ENCODE results near the gene ATR. TPM values are rescaled to one million over a fixed set of nuclear protein-coding genes. Genes with fewer than 3 reads are reported as not detected.

ATR gene
- total RNA-seq, 1 experiment from 2014 or later: 24.7 TPM

- TF ChIP-seq ZFX (IDR thresholded peaks at IDR 0.05): no peak
- no peak for TF ChIP-seq POLR2AphosphoS5 (IDR thresholded peaks at IDR 0.05; ENCODE audit: low read depth, low read length)
- TF ChIP-seq ELF1 (IDR thresholded peaks at IDR 0.05; ENCODE audit: borderline replicate concordance, low read depth): no peak
- no peak for TF ChIP-seq CEBPB (IDR thresholded peaks at IDR 0.05; ENCODE audit: low read depth)
- TF ChIP-seq RAD21 (IDR thresholded peaks at IDR 0.05; ENCODE audit: low read depth): no peak
- no peak for TF ChIP-seq YY1 (IDR thresholded peaks at IDR 0.05; ENCODE audit: extremely low read depth, insufficient replicate concordance, low read depth, low read length)
- TF ChIP-seq JUND (IDR thresholded peaks at IDR 0.05): no peak
- no peak for TF ChIP-seq SIN3A (IDR thresholded peaks at IDR 0.05; ENCODE audit: low read depth)
- no peak for TF ChIP-seq FOSL1 (IDR thresholded peaks at IDR 0.05; ENCODE audit: low read depth)
- no peak for TF ChIP-seq CBX3 (IDR thresholded peaks at IDR 0.05; ENCODE audit: low read depth)
- TF ChIP-seq ZNF274 (IDR thresholded peaks at IDR 0.05; ENCODE audit: low read depth, low read length): no peak
- no peak for TF ChIP-seq POLR2A (IDR thresholded peaks at IDR 0.05; ENCODE audit: borderline replicate concordance, extremely low read depth, insufficient read depth, insufficient read length)
- no peak for TF ChIP-seq EZH2 (IDR thresholded peaks at IDR 0.05)
- TF ChIP-seq EZH2phosphoT487 (IDR thresholded peaks at IDR 0.05; ENCODE audit: borderline replicate concordance): no peak
- no peak for TF ChIP-seq SRF (IDR thresholded peaks at IDR 0.05; ENCODE audit: low read depth)
- no peak for TF ChIP-seq MAX (IDR thresholded peaks at IDR 0.05)
- H3K36me3 ChIP-seq (ENCODE audit: control insufficient read depth in 1 of 2, insufficient read depth in 2 of 2, low read length in 2 of 2): peaks cover 7 to 23% of the 10 kb centered on the region in 2 experiments; a peak in 3 of 4 replicates
- ChIA-PET RAD21 (ENCODE audit: low non-redundant PET in 1 of 2, low total read pairs in 2 of 2, uncharacterized antibody in 2 of 2, unreplicated experiment in 2 of 2) (no interaction called here), CTCF (no interaction called here), POLR2A (no interaction called here)
- no peak overlapping the region for H3K4me2 ChIP-seq (ENCODE audit: low read length)
- H3K9me3 ChIP-seq (ENCODE audit: control insufficient read depth in 1 of 2, insufficient read depth in 1 of 2, low read depth in 1 of 2, low read length in 2 of 2): peaks cover 0 to 3% of the 10 kb centered on the region in 2 experiments; a peak in 1 of 4 replicates
- H2AFZ ChIP-seq (ENCODE audit: low read depth, low read length, poor library complexity, severe bottlenecking): no peak overlapping the region
- no peak overlapping the region for H3K4me3 ChIP-seq (replicated peaks in 1 of 2; ENCODE audit: low read depth in 1 of 2, low read length in 2 of 2)
- H3K9ac ChIP-seq (ENCODE audit: low read length): no peak overlapping the region
- H3K27ac ChIP-seq (ENCODE audit: low read depth, low read length): no peak overlapping the region
- H3K27me3 ChIP-seq (ENCODE audit: insufficient read depth, low read length): no peaks in the 10 kb centered on the region
- no peaks in the 10 kb centered on the region for H3K4me1 ChIP-seq (ENCODE audit: control insufficient read depth in 1 of 2, insufficient read depth in 2 of 2, low read length in 2 of 2)
- no peak for ATAC-seq
- no peak for DNase-seq (ENCODE audit: low read depth, low spot score)
- no peaks in the 10 kb centered on the region for H3K9me2 ChIP-seq (ENCODE audit: insufficient read depth)
- H3K79me2 ChIP-seq (ENCODE audit: insufficient read depth, low read length): no peaks in the 10 kb centered on the region
- no peaks in the 10 kb centered on the region for H4K20me1 ChIP-seq (ENCODE audit: insufficient read depth)
- intact Hi-C loops (cut with micrococcal nuclease): no loop called here
- BruUV-seq (replicated peaks): no TSS peak
These were observed 97.3 kb downstream of the ATR start for GRCh38 chr3:142481196-142481595.

All from HCT116 (cell line).